Left lung (tissue), 10 donors: ENCODE measurements around the gene PRL. TPM values are rescaled to one million over a fixed set of nuclear protein-coding genes. Genes with fewer than 3 reads are reported as not detected.

ENCODE experiments used
- ATAC-seq: fragments of 200-7000 bp; cut with Tn5 transposase; one replicate; pipeline ENCODE4 v1.9.1; 2020; ENCODE audit warnings: moderate library complexity
- DNase-seq, 4 donors: peaks; one replicate each; pipeline ENCODE4 v3.0.0-alpha.2; 2013 to 2020
- H3K27ac ChIP-seq, 2 donors: fragments of 200-600 bp; sonication (generic) in 1 of 2; one replicate each; pipeline versions ENCODE4 v1.5.0 to v1.8.0; 2020 to 2021
- H3K27me3 ChIP-seq, 2 donors: fragments of 200-600 bp; sonication (generic) in 1 of 2; one replicate each; pipeline versions ENCODE4 v1.5.0 to v1.8.0; 2020 to 2021
- H3K36me3 ChIP-seq, 2 donors: fragments of 200-600 bp; sonication (generic) in 1 of 2; one replicate each; pipeline versions ENCODE4 v1.5.0 to v1.8.0; 2020 to 2021
- H3K4me1 ChIP-seq, 2 donors: fragments of 200-600 bp; one replicate each; pipeline ENCODE4 v1.8.0; 2021
- H3K4me3 ChIP-seq, 2 donors: fragments of 200-600 bp; sonication (generic) in 1 of 2; one replicate each; pipeline versions ENCODE4 v1.5.0 to v1.8.0; 2020 to 2021; ENCODE audit warnings: mild to moderate bottlenecking in 1 of 2
- H3K9me3 ChIP-seq, 2 donors: fragments of 200-600 bp; sonication (generic) in 1 of 2; one replicate each; pipeline versions ENCODE4 v1.5.0 to v1.8.0; 2020 to 2021
- CTCF ChIP-seq, 2 donors: fragments of 200-600 bp; sonication (generic) in 1 of 2; IDR thresholded peaks; one replicate each; pipeline versions ENCODE4 v1.5.0 to v1.8.0; 2021; ENCODE audit warnings: antibody characterized with exemption in 2 of 2
- intact Hi-C, 2 donors: fragments of 100-400 bp; cut with DNase I; formaldehyde crosslinking; loops; one replicate each; pipeline versions ENCODE4 v1.11.2 to v1.14.2; 2022
- polyA plus RNA-seq, 6 donors: library from polyadenylated mRNA; unstranded; fragments of 120-200 nt; gene quantifications; one replicate each; pipeline ENCODE4 v1.2.1, GENCODE V29; 2013; ENCODE audit not compliant: insufficient read length in 6 of 6
- total RNA-seq, 2 donors: library from RNA; stranded (reverse); fragmentation: NEBNext Ultra II Directional; extraction: Animal tissue kit (Norgen Biotek cat#: 25700); gene quantifications; one replicate each; pipeline ENCODE4 v1.2.1, GENCODE V29; 2021
- donor health status: DM: no; HTN: yes; CAD: no.
- donor health status: DM: no; HTN: no; CAD: no.

Gene PRL
- total and polyA plus RNA-seq, 8 donors, result 0.39 TPM; not detected in 7

GRCh38 chr6:22263748-22264147 lies 33.1 kb downstream of the PRL start:
- Histone ChIP-seq H3K4me1 (no peaks in the 10 kb centered on the region), H3K9me3 (no peaks in the 10 kb centered on the region), H3K27ac (no peak overlapping the region), H3K36me3 (no peaks in the 10 kb centered on the region), H3K4me3 (no peak overlapping the region), H3K27me3 (no peaks in the 10 kb centered on the region)
- intact Hi-C loops, result no loop called here
- TF ChIP-seq CTCF (IDR thresholded peaks at IDR 0.05), result no peak
- ATAC-seq (no peak), DNase-seq (no peak)

GRCh38 chr6:22254886-22255285 lies 42.0 kb downstream of the PRL start:
- DNase-seq (peak in 1 of 4 donors; percentile 23), ATAC-seq (no peak)
- TF ChIP-seq CTCF (IDR thresholded peaks at IDR 0.05), result no peak
- Histone ChIP-seq H3K27ac (no peak overlapping the region), H3K27me3 (no peaks in the 10 kb centered on the region), H3K4me1 (no peaks in the 10 kb centered on the region), H3K4me3 (no peak overlapping the region), H3K9me3 (no peaks in the 10 kb centered on the region), H3K36me3 (no peaks in the 10 kb centered on the region)
- intact Hi-C loops, result no loop called here

GRCh38 chr6:22253955-22254655 lies 42.7 kb downstream of the PRL start:
- intact Hi-C loops, result no loop called here
- H3K27ac ChIP-seq, result no peak overlapping the region
- no peaks in the 10 kb centered on the region for H3K4me1 ChIP-seq
- H3K27me3 ChIP-seq, result no peaks in the 10 kb centered on the region
- H3K4me3 ChIP-seq, result no peak overlapping the region
- TF ChIP-seq CTCF (IDR thresholded peaks at IDR 0.05), result no peak
- ATAC-seq, result no peak
- no peaks in the 10 kb centered on the region for H3K9me3 ChIP-seq
- H3K36me3 ChIP-seq, result no peaks in the 10 kb centered on the region
- no peak for DNase-seq

GRCh38 chr6:22251348-22251747 lies 45.5 kb downstream of the PRL start:
- intact Hi-C loops, result no loop called here
- H3K4me1 ChIP-seq, result no peaks in the 10 kb centered on the region
- no peak for TF ChIP-seq CTCF (IDR thresholded peaks at IDR 0.05)
- H3K27me3 ChIP-seq, result no peaks in the 10 kb centered on the region
- H3K27ac ChIP-seq, result no peak overlapping the region
- ATAC-seq, result no peak
- DNase-seq, result no peak
- H3K4me3 ChIP-seq, result no peak overlapping the region
- H3K9me3 ChIP-seq, result no peaks in the 10 kb centered on the region
- no peaks in the 10 kb centered on the region for H3K36me3 ChIP-seq

- Histone ChIP-seq H3K4me3 (no peak overlapping the region), H3K4me1 (no peaks in the 10 kb centered on the region), H3K27me3 (no peaks in the 10 kb centered on the region), H3K36me3 (no peaks in the 10 kb centered on the region), H3K27ac (no peak overlapping the region), H3K9me3 (no peaks in the 10 kb centered on the region)
- ATAC-seq, result no peak
- intact Hi-C loops, result no loop called here
- DNase-seq, result no peak
- TF ChIP-seq CTCF (IDR thresholded peaks at IDR 0.05), result no peak
These were observed 46.4 kb downstream of the PRL start for GRCh38 chr6:22250486-22250885.
